ENCODE measurements around the gene REPIN1.

DNA sequence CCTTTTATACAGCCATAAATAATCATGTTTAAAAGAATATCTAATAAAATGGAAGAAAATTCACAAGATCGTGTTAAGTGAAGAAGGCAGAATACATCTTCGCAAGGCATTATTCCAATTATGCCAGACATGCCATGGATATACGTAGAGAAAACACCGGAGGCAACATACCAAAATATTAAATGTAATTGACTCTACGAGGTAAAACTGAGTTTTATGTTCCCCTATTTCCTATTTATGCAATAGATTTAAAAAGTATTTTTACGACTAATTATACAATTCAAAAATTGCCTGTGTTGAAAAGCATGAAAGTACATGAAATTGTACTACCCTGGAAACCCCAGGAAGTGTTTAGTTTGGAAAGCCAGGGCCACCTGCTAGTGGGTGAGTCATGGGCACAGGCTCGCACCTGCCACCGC is 936 bp upstream of the REPIN1 start:
- TF ChIP-seq EP300 (IDR thresholded peaks at IDR 0.05) (no peak), POLR2AphosphoS5 (IDR thresholded peaks at IDR 0.05) (peak in 2 of 4 donors; percentile 4 to 61), POLR2A (IDR thresholded peaks at IDR 0.05) (no peak)
- TF ChIP-seq, protein P1, sequence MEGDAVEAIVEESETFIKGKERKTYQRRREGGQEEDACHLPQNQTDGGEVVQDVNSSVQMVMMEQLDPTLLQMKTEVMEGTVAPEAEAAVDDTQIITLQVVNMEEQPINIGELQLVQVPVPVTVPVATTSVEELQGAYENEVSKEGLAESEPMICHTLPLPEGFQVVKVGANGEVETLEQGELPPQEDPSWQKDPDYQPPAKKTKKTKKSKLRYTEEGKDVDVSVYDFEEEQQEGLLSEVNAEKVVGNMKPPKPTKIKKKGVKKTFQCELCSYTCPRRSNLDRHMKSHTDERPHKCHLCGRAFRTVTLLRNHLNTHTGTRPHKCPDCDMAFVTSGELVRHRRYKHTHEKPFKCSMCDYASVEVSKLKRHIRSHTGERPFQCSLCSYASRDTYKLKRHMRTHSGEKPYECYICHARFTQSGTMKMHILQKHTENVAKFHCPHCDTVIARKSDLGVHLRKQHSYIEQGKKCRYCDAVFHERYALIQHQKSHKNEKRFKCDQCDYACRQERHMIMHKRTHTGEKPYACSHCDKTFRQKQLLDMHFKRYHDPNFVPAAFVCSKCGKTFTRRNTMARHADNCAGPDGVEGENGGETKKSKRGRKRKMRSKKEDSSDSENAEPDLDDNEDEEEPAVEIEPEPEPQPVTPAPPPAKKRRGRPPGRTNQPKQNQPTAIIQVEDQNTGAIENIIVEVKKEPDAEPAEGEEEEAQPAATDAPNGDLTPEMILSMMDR (IDR thresholded peaks at IDR 0.05) = no peak

All from sigmoid colon (tissue), 4 donors.